Measurements from ENCODE around the gene SGCA. TPM values are rescaled to one million over a fixed set of nuclear protein-coding genes. Genes with fewer than 3 reads are reported as not detected.

The SGCA gene
- total RNA-seq, 2 experiments from 2014 or later: 0.34 TPM; not detected in 1

GRCh38 chr17:50211249-50212120 is 45.7 kb downstream of the SGCA start:
- TF ChIP-seq, protein P1, sequence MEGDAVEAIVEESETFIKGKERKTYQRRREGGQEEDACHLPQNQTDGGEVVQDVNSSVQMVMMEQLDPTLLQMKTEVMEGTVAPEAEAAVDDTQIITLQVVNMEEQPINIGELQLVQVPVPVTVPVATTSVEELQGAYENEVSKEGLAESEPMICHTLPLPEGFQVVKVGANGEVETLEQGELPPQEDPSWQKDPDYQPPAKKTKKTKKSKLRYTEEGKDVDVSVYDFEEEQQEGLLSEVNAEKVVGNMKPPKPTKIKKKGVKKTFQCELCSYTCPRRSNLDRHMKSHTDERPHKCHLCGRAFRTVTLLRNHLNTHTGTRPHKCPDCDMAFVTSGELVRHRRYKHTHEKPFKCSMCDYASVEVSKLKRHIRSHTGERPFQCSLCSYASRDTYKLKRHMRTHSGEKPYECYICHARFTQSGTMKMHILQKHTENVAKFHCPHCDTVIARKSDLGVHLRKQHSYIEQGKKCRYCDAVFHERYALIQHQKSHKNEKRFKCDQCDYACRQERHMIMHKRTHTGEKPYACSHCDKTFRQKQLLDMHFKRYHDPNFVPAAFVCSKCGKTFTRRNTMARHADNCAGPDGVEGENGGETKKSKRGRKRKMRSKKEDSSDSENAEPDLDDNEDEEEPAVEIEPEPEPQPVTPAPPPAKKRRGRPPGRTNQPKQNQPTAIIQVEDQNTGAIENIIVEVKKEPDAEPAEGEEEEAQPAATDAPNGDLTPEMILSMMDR (IDR thresholded peaks at IDR 0.05): no peak
- intact Hi-C loops (cut with micrococcal nuclease): no loop called here
- no peaks in the 10 kb centered on the region for H3K9me3 Mint-ChIP-seq
- no peaks in the 10 kb centered on the region for H3K36me3 Mint-ChIP-seq (ENCODE audit: low read depth)
- DNase-seq: peak; percentile 46
- CTCF ChIA-PET: interaction anchor here (1.3 to 11.5 kb wide), 8 partner anchors 9 to 86 kb away, joined by 4 to 111 read pairs (median 10); partner anchors contain the start of gene COL1A1
- no peak overlapping the region for H3K4me3 Mint-ChIP-seq
- ATAC-seq: no peak
- POLR2A ChIA-PET: interaction anchor here (2.1 kb wide), 1 partner anchor 10 kb away, joined by 9 read pairs; the partner anchor contains the start of gene COL1A1
- no peak overlapping the region for H3K27ac Mint-ChIP-seq
- peaks cover 38% of the 10 kb centered on the region for H3K27me3 Mint-ChIP-seq
- H3K4me1 Mint-ChIP-seq (ENCODE audit: low read depth): peaks cover 28% of the 10 kb centered on the region

GRCh38 chr17:50212121-50212843 is 46.5 kb downstream of the SGCA start:
- Mint-ChIP-seq H3K9me3 (no peaks in the 10 kb centered on the region), H3K27ac (no peak overlapping the region), H3K27me3 (peaks cover 32% of the 10 kb centered on the region), H3K4me3 (no peak overlapping the region), H3K4me1 (ENCODE audit: low read depth) (peaks cover 22% of the 10 kb centered on the region), H3K36me3 (ENCODE audit: low read depth) (no peaks in the 10 kb centered on the region)
- DNase-seq: no peak
- intact Hi-C loops (cut with micrococcal nuclease): no loop called here
- ATAC-seq: no peak
- CTCF ChIA-PET: interaction anchor here (0.9 to 11.5 kb wide), 11 partner anchors 9 to 95 kb away, joined by 3 to 111 read pairs (median 7); partner anchors contain the start of gene COL1A1
- TF ChIP-seq, protein P1 (IDR thresholded peaks at IDR 0.05): no peak
- POLR2A ChIA-PET: interaction anchor here (0.8 to 2.1 kb wide), 3 partner anchors 11 to 134 kb away, joined by 3 to 9 read pairs (median 3); partner anchors contain the start of genes COL1A1 and XYLT2

GRCh38 chr17:50213026-50214022 is 47.5 kb downstream of the SGCA start:
- no peak overlapping the region for H3K4me3 Mint-ChIP-seq
- peaks cover 22% of the 10 kb centered on the region for H3K4me1 Mint-ChIP-seq (ENCODE audit: low read depth)
- DNase-seq (peak; percentile 88), ATAC-seq (peak; percentile 99)
- H3K27me3 Mint-ChIP-seq: peaks cover 25% of the 10 kb centered on the region
- no peaks in the 10 kb centered on the region for H3K9me3 Mint-ChIP-seq
- ChIA-PET POLR2A (interaction anchor here (0.8 to 2.1 kb wide), 3 partner anchors 12 to 133 kb away, joined by 3 to 9 read pairs (median 3); partner anchors contain the start of genes COL1A1 and XYLT2), CTCF (interaction anchor here (0.9 to 11.5 kb wide), 16 partner anchors 8 to 119 kb away, joined by 3 to 111 read pairs (median 6); partner anchors contain the start of gene COL1A1)
- no peak overlapping the region for H3K27ac Mint-ChIP-seq
- intact Hi-C loops (cut with micrococcal nuclease): no loop called here
- H3K36me3 Mint-ChIP-seq (ENCODE audit: low read depth): no peaks in the 10 kb centered on the region
- TF ChIP-seq, protein P1 (IDR thresholded peaks at IDR 0.05): no peak

GRCh38 chr17:50214976-50215760 is 49.4 kb downstream of the SGCA start:
- no peak for ATAC-seq
- intact Hi-C loops (cut with micrococcal nuclease): no loop called here
- TF ChIP-seq, protein P1 (IDR thresholded peaks at IDR 0.05): no peak
- DNase-seq: no peak
- no peak overlapping the region for H3K4me3 Mint-ChIP-seq
- ChIA-PET CTCF (interaction anchor here (0.7 to 11.5 kb wide), 9 partner anchors 11 to 121 kb away, joined by 3 to 111 read pairs (median 7); partner anchors contain the start of genes COL1A1 and PDK2), POLR2A (interaction anchor here (1.6 kb wide), 1 partner anchor 11 kb away, joined by 4 read pairs; no protein-coding TSS in a partner anchor)
- no peaks in the 10 kb centered on the region for H3K36me3 Mint-ChIP-seq (ENCODE audit: low read depth)
- no peaks in the 10 kb centered on the region for H3K9me3 Mint-ChIP-seq
- H3K4me1 Mint-ChIP-seq (ENCODE audit: low read depth): peaks cover 22% of the 10 kb centered on the region
- H3K27me3 Mint-ChIP-seq: peaks cover 18% of the 10 kb centered on the region
- no peak overlapping the region for H3K27ac Mint-ChIP-seq
